GM23338 (cell line): ENCODE results near the gene RHOT1.
"Not testable (repeated sequence)": the region's sequence is repeated elsewhere in the genome, so short reads cannot be mapped to it uniquely, and the experiment has no call there.

Source experiments
- CREB1 ChIP-seq: fragments of 250-450 bp; sonication (Bioruptor Pico); IDR thresholded peaks from 2 replicates; pipeline ENCODE4 v1.5.0; 2020; ENCODE audit warnings: low read depth, mild to moderate bottlenecking, moderate library complexity
- CTCF ChIP-seq, 2 experiments: fragments of 200-600 bp in 1 of 2; sonication (generic) in 1 of 2; conservative IDR thresholded peaks; 2 replicates each; pipeline versions ENCODE4 v1.5.1 to v1.6.1; 2016 to 2017; ENCODE audit warnings: antibody characterized with exemption in 2 of 2, low read depth in 2 of 2, mild to moderate bottlenecking in 2 of 2, moderate library complexity in 1 of 2
- ETS1 ChIP-seq: IDR thresholded peaks from 2 replicates; pipeline ENCODE4 v1.6.1; 2016; ENCODE audit warnings: antibody characterized with exemption
- EZH2 ChIP-seq: fragments of 200-600 bp; sonication (generic); IDR thresholded peaks from one replicate; pipeline ENCODE4 v1.8.0; 2017; ENCODE audit warnings: antibody characterized with exemption, mild to moderate bottlenecking, low read depth; ENCODE audit not compliant: unreplicated experiment
- EZH2phosphoT487 ChIP-seq: fragments of 200-600 bp; sonication (generic); IDR thresholded peaks from one replicate; pipeline ENCODE4 v1.8.1; 2018; ENCODE audit warnings: antibody characterized with exemption; ENCODE audit not compliant: unreplicated experiment
- JUNB ChIP-seq: IDR thresholded peaks from one replicate; pipeline ENCODE4 v1.6.1; 2016; ENCODE audit warnings: antibody characterized with exemption; ENCODE audit not compliant: unreplicated experiment
- NANOG ChIP-seq: IDR thresholded peaks from 2 replicates; pipeline ENCODE4 v1.6.1; 2016; ENCODE audit warnings: antibody characterized with exemption, borderline replicate concordance
- POLR2AphosphoS5 ChIP-seq: IDR thresholded peaks from 2 replicates; pipeline ENCODE4 v1.6.1; 2016; ENCODE audit warnings: antibody characterized with exemption, low read depth
- REST ChIP-seq: IDR thresholded peaks from one replicate; pipeline ENCODE4 v1.6.1; 2018; ENCODE audit warnings: antibody characterized with exemption; ENCODE audit not compliant: unreplicated experiment
- STAT1 ChIP-seq: IDR thresholded peaks from one replicate; pipeline ENCODE4 v1.6.1; 2016; ENCODE audit warnings: antibody characterized with exemption; ENCODE audit not compliant: unreplicated experiment
- ZNF114 ChIP-seq: fragments of 250-450 bp; sonication (Bioruptor Pico); IDR thresholded peaks from 2 replicates; pipeline ENCODE4 v1.5.0; 2020; ENCODE audit warnings: mild to moderate bottlenecking, moderate library complexity
- ZNF331 ChIP-seq: fragments of 250-450 bp; sonication (Bioruptor Pico); IDR thresholded peaks from 2 replicates; pipeline ENCODE4 v1.5.0; 2020; ENCODE audit warnings: low read depth, mild to moderate bottlenecking, moderate library complexity

DNA sequence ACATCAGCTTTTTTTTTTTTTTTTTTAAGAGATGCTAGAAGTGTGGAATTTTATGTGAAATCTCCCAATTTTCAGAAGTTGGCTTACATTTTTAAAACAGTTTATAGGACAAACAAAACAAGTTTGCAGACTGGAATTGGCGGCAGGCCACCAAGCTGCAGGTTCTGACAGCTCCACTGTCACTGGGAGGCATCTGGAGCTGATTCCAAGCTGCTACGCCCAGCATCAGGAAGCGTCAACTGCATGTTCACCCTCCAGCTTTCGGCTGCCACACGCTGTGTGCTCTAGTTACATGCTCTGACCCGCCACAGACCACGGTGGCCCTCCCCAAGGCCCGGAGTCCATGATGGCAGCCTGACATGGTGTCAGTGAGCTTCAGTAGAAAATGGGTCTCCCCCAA, 26.8 kb upstream of the RHOT1 start:
- TF ChIP-seq CTCF (conservative IDR thresholded peaks at IDR 0.05; ENCODE audit: low read depth in 2 of 2); EZH2phosphoT487; POLR2AphosphoS5; EZH2; REST; NANOG; ZNF331 (CRISPR knock-in tag); CREB1 (CRISPR knock-in tag); ZNF114 (CRISPR knock-in tag); ETS1; STAT1; JUNB: not testable (repeated sequence)
